A549 (cell line): Measurements from ENCODE around the gene PRKCE. TPM values are rescaled to one million over a fixed set of nuclear protein-coding genes. Genes with fewer than 3 reads are reported as not detected.

Experiments used
- ATAC-seq, 2 experiments: fragments of 200-7000 bp in 1 of 2; fragments of >200 bp in 1 of 2; cut with Nextera tagmentation in 1 of 2; cut with Tn5 transposase in 1 of 2; 3 replicates each; pipeline versions ENCODE4 v1.8.0 to v1.9.1; 2018 to 2020; ENCODE audit warnings: mild to moderate bottlenecking in 1 of 2, moderate library complexity in 1 of 2
- CTCF ChIA-PET: fragments of 300-600 bp; sonication (Branson Sonifier 250); formaldehyde crosslinking; extraction: SDS; loops from one replicate; lab custom pipeline; 2021; ENCODE audit warnings: antibody characterized with exemption, inconsistent platforms; lab: Yijun Ruan, JAX
- POLR2A ChIA-PET: fragments of 350-600 bp; formaldehyde crosslinking; extraction: SDS; loops from one replicate; lab custom pipeline; 2021; ENCODE audit warnings: antibody characterized with exemption, inconsistent platforms; lab: Yijun Ruan, JAX
- DNase-seq, 2 experiments: peaks; one replicate each; pipeline versions ENCODE4 v3.0.0 to v3.0.0-alpha.2; 2011 to 2016; ENCODE audit warnings: low read depth in 1 of 2, low spot score in 1 of 2
- FAIRE-seq: peaks from 2 replicates; lab custom pipeline; 2011; peaks lifted over from hg19 to GRCh38; lab: Jason Lieb, UNC
- H3K27ac ChIP-seq, 2 experiments: fragments of >200 bp; sonication (Bioruptor Twin); formaldehyde crosslinking; 3 replicates each; pipeline ENCODE4 v1.5.1; 2016 to 2017
- H3K4me1 ChIP-seq: fragments of >200 bp; sonication (Bioruptor Twin); formaldehyde crosslinking; 3 replicates; pipeline ENCODE4 v1.6.1; 2016
- H3K4me2 ChIP-seq: fragments of >200 bp; sonication (Bioruptor Twin); formaldehyde crosslinking; 3 replicates; pipeline ENCODE4 v1.6.1; 2016
- H3K4me3 ChIP-seq: fragments of >200 bp; sonication (Bioruptor Twin); formaldehyde crosslinking; 3 replicates; pipeline ENCODE4 v1.5.1; 2016
- H3K9me3 ChIP-seq: fragments of >200 bp; sonication (Bioruptor Twin); formaldehyde crosslinking; 3 replicates; pipeline ENCODE4 v1.6.1; 2016
- CHD4 ChIP-seq: fragments of 200-600 bp; sonication (generic); IDR thresholded peaks from 2 replicates; pipeline ENCODE4 v1.6.1; 2016; ENCODE audit warnings: antibody characterized with exemption, mild to moderate bottlenecking, borderline replicate concordance
- EP300 ChIP-seq, 2 experiments: fragments of >200 bp; sonication (Bioruptor Twin); formaldehyde crosslinking; IDR thresholded peaks; 2 replicates in 1 of 2; 3 replicates in 1 of 2; pipeline ENCODE4 v1.6.1; 2016 to 2017
- ESRRA ChIP-seq: fragments of 150-350 bp; IDR thresholded peaks from 2 replicates; pipeline ENCODE4 v1.6.1; 2014; ENCODE audit warnings: mild to moderate bottlenecking, low read length, borderline replicate concordance
- FOSB ChIP-seq: fragments of 250-450 bp; sonication (Bioruptor Pico); IDR thresholded peaks from 2 replicates; pipeline ENCODE4 v1.5.0; 2020; ENCODE audit warnings: mild to moderate bottlenecking, moderate library complexity
- FOSL2 ChIP-seq, 2 experiments: fragments of 450-650 bp in 1 of 2; fragments of >200 bp in 1 of 2; sonication (Bioruptor Twin) in 1 of 2; formaldehyde crosslinking; IDR thresholded peaks; 2 replicates each; pipeline versions ENCODE4 v1.5.0 to v1.6.1; 2016 to 2020; ENCODE audit warnings: mild to moderate bottlenecking in 1 of 2, moderate library complexity in 1 of 2
- HDAC2 ChIP-seq: fragments of 200-600 bp; sonication (generic); IDR thresholded peaks from 2 replicates; pipeline ENCODE4 v1.6.1; 2016
- KDM1A ChIP-seq: fragments of 200-600 bp; sonication (generic); IDR thresholded peaks from 2 replicates; pipeline ENCODE4 v1.6.1; 2016; ENCODE audit warnings: low read depth, mild to moderate bottlenecking
- MAFK ChIP-seq: fragments of 450-650 bp; IDR thresholded peaks from 2 replicates; pipeline ENCODE4 v1.6.1; 2014; ENCODE audit not compliant: partially characterized antibody
- MYC ChIP-seq: IDR thresholded peaks from 2 replicates; pipeline ENCODE4 v1.6.1; 2012; ENCODE audit warnings: mild to moderate bottlenecking, inconsistent platforms, low read length, improper control_type of control experiment, borderline replicate concordance
- POLR2AphosphoS2 ChIP-seq: conservative IDR thresholded peaks from 2 replicates; pipeline ENCODE4 v1.6.1; 2012; ENCODE audit warnings: low read length, improper control_type of control experiment, inconsistent platforms
- RAD21 ChIP-seq, 2 experiments: fragments of >200 bp in 1 of 2; sonication (Bioruptor Twin) in 1 of 2; formaldehyde crosslinking in 1 of 2; IDR thresholded peaks in 1 of 2; conservative IDR thresholded peaks in 1 of 2; 2 replicates in 1 of 2; 3 replicates in 1 of 2; pipeline ENCODE4 v1.6.1; 2012 to 2018; ENCODE audit warnings: inconsistent platforms in 1 of 2
- RARB ChIP-seq: fragments of 250-450 bp; sonication (Bioruptor Pico); IDR thresholded peaks from 2 replicates; pipeline ENCODE4 v1.8.0; 2021; ENCODE audit warnings: mild to moderate bottlenecking, moderate library complexity
- RCOR1 ChIP-seq: fragments of 150-350 bp; IDR thresholded peaks from 2 replicates; pipeline ENCODE4 v1.6.1; 2014; ENCODE audit warnings: antibody characterized with exemption, low read length, low read depth
- RNF2 ChIP-seq: fragments of 200-600 bp; sonication (generic); IDR thresholded peaks from 2 replicates; pipeline ENCODE4 v1.6.1; 2016; ENCODE audit warnings: low read depth, mild to moderate bottlenecking, antibody characterized with exemption, moderate library complexity, borderline replicate concordance
- ZC3H11A ChIP-seq: fragments of 450-650 bp; IDR thresholded peaks from 2 replicates; pipeline ENCODE4 v1.6.1; 2014; ENCODE audit warnings: antibody characterized with exemption, mild to moderate bottlenecking
- ZSCAN20 ChIP-seq: fragments of 250-450 bp; sonication (Bioruptor Pico); IDR thresholded peaks from 2 replicates; pipeline ENCODE4 v1.8.0; 2022; ENCODE audit warnings: mild to moderate bottlenecking, moderate library complexity
- WGBS: methylation state at CpG from one replicate; pipeline ENCODE4 v1.1.6; 2017; ENCODE audit errors: missing lambda C conversion rate; 5-methylcytosine and 5-hydroxymethylcytosine counted together
- polyA plus RNA-seq, 4 experiments: library from polyadenylated mRNA; depleted of rRNA in 3 of 4; stranded (reverse); fragments of >200 nt; fragmentation: RNase III in 1 of 4; extraction: RNeasy Plus Mini Kit Qiagen cat#74134 plus additional on column Dnase treatment in 1 of 4; gene quantifications; 2 replicates in 3 of 4; 3 replicates in 1 of 4; pipeline ENCODE4 v1.2.3, GENCODE V29; 2011 to 2017
- TF ChIP-seq, protein P1 (sequence below): fragments of 150-350 bp; IDR thresholded peaks from 2 replicates; pipeline ENCODE4 v1.6.1; 2014; ENCODE audit warnings: low read depth, mild to moderate bottlenecking, low read length
- TF ChIP-seq, protein P2 (sequence below): IDR thresholded peaks from 2 replicates; pipeline ENCODE4 v1.6.1; 2012
- TF ChIP-seq, protein P3 (sequence below): fragments of >200 bp; sonication (Bioruptor Twin); formaldehyde crosslinking; IDR thresholded peaks from 2 replicates; pipeline ENCODE4 v1.6.1; 2016
- TF ChIP-seq, protein P4 (sequence below): fragments of 250-450 bp; sonication (Bioruptor Pico); IDR thresholded peaks from 2 replicates; pipeline ENCODE4 v1.5.0; 2021; ENCODE audit warnings: mild to moderate bottlenecking, moderate library complexity, borderline replicate concordance
- TF ChIP-seq, protein P5 (sequence below): fragments of >200 bp; sonication (Bioruptor Twin); formaldehyde crosslinking; IDR thresholded peaks from 3 replicates; pipeline ENCODE4 v1.5.1; 2016

PRKCE gene
- polyA plus RNA-seq, 2 of the 4 experiments (the other 2 are of a cell fraction), result 11.5 to 12.0 TPM

DNA sequence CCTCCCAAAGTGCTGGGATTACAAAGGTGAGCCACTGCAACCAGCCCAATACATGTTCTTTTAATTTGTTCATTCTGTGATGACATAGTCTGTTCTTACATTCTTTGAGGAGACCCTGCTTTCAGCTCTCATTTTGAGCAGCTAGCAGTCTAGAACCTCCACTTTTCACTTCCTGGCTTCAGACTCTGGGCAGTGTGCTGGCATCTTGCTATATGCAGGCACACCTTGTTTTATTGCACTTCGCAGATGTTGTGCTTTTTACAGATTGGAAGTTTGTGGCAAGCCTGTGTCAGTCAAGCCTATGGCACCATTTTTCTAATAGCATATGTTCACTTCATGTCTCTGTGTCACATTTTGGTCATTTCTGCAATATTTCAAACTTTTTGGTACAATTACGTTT is 72.4 kb downstream of the PRKCE start:
- 87% methylated on average over 2 of the region's 2 CpGs for WGBS
- FAIRE-seq, result no peak
- TF ChIP-seq CHD4, result no peak
- TF ChIP-seq MAFK, result no peak
- TF ChIP-seq EP300 (IDR thresholded peaks at IDR 0.05), result no peak
- no peak for TF ChIP-seq RAD21 (conservative IDR thresholded peaks at IDR 0.05 in 1 of 2, IDR thresholded peaks at IDR 0.05 in 1 of 2)
- no peak for TF ChIP-seq ESRRA
- TF ChIP-seq, protein P1, sequence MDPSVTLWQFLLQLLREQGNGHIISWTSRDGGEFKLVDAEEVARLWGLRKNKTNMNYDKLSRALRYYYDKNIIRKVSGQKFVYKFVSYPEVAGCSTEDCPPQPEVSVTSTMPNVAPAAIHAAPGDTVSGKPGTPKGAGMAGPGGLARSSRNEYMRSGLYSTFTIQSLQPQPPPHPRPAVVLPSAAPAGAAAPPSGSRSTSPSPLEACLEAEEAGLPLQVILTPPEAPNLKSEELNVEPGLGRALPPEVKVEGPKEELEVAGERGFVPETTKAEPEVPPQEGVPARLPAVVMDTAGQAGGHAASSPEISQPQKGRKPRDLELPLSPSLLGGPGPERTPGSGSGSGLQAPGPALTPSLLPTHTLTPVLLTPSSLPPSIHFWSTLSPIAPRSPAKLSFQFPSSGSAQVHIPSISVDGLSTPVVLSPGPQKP, result no peak
- no peak for TF ChIP-seq RCOR1
- TF ChIP-seq, protein P2, sequence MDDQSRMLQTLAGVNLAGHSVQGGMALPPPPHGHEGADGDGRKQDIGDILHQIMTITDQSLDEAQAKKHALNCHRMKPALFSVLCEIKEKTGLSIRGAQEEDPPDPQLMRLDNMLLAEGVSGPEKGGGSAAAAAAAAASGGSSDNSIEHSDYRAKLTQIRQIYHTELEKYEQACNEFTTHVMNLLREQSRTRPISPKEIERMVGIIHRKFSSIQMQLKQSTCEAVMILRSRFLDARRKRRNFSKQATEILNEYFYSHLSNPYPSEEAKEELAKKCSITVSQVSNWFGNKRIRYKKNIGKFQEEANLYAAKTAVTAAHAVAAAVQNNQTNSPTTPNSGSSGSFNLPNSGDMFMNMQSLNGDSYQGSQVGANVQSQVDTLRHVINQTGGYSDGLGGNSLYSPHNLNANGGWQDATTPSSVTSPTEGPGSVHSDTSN, result no peak
- no peak for TF ChIP-seq HDAC2
- no peak for TF ChIP-seq ZC3H11A
- TF ChIP-seq FOSL2 (IDR thresholded peaks at IDR 0.05), result no peak
- TF ChIP-seq FOSL2 (CRISPR knock-in tag; IDR thresholded peaks at IDR 0.05), result no peak
- TF ChIP-seq RNF2, result no peak
- no peak for TF ChIP-seq MYC
- TF ChIP-seq, all 56 proteins: peak for 0
- no peak overlapping the region for H3K4me2 ChIP-seq
- CTCF ChIA-PET, result interaction anchor here (1.0 kb wide), 1 partner anchor 55 kb away, joined by 3 read pairs; no protein-coding TSS in a partner anchor
- H3K4me1 ChIP-seq, result no peaks in the 10 kb centered on the region
- H3K9me3 ChIP-seq, result no peaks in the 10 kb centered on the region
- ATAC-seq (no peak), DNase-seq (no peak)
- no peak overlapping the region for H3K27ac ChIP-seq
- H3K4me3 ChIP-seq, result no peak overlapping the region
- POLR2A ChIA-PET, result no interaction called here

DNA sequence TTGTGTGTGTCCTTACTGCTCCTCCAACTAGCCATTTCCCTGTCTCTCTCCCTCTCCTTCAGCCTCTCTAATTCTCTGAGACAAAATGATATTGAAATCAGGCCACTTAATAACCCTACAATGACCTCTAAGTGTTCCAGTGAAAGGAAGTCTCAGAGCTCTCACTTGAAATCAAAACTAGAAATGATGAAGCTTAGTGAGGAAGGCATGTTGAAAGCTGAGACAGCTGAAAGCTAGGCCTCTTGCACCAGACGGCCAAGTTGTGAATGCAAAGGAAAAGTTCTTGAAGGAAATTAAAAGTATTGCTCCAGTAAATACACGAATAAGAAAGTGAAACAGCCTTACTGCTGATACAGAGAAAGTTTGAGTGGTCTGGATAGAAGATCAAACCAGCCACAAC is 72.9 kb downstream of the PRKCE start:
- H3K9me3 ChIP-seq, result no peaks in the 10 kb centered on the region
- no peak for TF ChIP-seq POLR2AphosphoS2
- no peak for TF ChIP-seq FOSB
- no peak for TF ChIP-seq CHD4
- no peak for TF ChIP-seq RARB (CRISPR knock-in tag)
- TF ChIP-seq, protein P3, sequence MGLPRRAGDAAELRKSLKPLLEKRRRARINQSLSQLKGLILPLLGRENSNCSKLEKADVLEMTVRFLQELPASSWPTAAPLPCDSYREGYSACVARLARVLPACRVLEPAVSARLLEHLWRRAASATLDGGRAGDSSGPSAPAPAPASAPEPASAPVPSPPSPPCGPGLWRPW, result no peak
- no peak for TF ChIP-seq RAD21 (conservative IDR thresholded peaks at IDR 0.05 in 1 of 2, IDR thresholded peaks at IDR 0.05 in 1 of 2)
- TF ChIP-seq, all 56 proteins: peak for 0
- no peak overlapping the region for H3K4me2 ChIP-seq
- no peaks in the 10 kb centered on the region for H3K4me1 ChIP-seq
- WGBS, result 63% methylated on average over 2 of the region's 2 CpGs
- no peak overlapping the region for H3K27ac ChIP-seq
- FAIRE-seq (no peak), DNase-seq (no peak), ATAC-seq (no peak)
- POLR2A ChIA-PET, result no interaction called here
- H3K4me3 ChIP-seq, result no peak overlapping the region
- CTCF ChIA-PET, result interaction anchor here (1.0 to 1.4 kb wide), 2 partner anchors 9 to 54 kb away, joined by 3 read pairs; no protein-coding TSS in a partner anchor

DNA sequence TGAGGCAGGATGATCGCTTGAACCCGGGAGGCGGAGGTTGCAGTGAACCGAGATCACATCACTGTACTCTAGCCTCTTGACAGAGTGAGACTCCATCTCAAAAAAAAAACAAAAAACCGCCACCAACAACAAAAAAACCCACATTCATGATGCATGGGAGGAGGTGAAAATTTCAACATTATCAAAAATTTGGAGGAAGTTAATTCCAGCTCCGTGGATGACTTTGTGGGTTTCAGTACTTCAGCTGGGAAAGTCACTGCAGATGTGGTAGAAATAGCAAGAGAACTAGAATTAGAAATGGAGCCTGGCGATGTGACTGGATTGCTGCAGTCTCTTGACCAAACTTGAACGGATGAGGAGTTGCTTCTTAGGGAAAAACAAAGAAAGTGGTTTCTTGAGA is 74.3 kb downstream of the PRKCE start:
- Histone ChIP-seq H3K4me1 (no peaks in the 10 kb centered on the region), H3K9me3 (no peaks in the 10 kb centered on the region), H3K27ac (no peak overlapping the region), H3K4me3 (no peak overlapping the region), H3K4me2 (no peak overlapping the region)
- WGBS, result 88% methylated on average over 8 of the region's 8 CpGs
- POLR2A ChIA-PET, result no interaction called here
- DNase-seq, result no peak
- CTCF ChIA-PET, result interaction anchor here (0.7 to 1.4 kb wide), 2 partner anchors 8 to 1034 kb away, joined by 3 to 4 read pairs; no protein-coding TSS in a partner anchor
- no peak for FAIRE-seq
- no peak for TF ChIP-seq ZSCAN20 (CRISPR knock-in tag)
- TF ChIP-seq KDM1A, result no peak
- TF ChIP-seq, protein P3, result no peak
- TF ChIP-seq, protein P4, sequence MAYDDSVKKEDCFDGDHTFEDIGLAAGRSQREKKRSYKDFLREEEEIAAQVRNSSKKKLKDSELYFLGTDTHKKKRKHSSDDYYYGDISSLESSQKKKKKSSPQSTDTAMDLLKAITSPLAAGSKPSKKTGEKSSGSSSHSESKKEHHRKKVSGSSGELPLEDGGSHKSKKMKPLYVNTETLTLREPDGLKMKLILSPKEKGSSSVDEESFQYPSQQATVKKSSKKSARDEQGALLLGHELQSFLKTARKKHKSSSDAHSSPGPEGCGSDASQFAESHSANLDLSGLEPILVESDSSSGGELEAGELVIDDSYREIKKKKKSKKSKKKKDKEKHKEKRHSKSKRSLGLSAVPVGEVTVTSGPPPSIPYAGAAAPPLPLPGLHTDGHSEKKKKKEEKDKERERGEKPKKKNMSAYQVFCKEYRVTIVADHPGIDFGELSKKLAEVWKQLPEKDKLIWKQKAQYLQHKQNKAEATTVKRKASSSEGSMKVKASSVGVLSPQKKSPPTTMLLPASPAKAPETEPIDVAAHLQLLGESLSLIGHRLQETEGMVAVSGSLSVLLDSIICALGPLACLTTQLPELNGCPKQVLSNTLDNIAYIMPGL (CRISPR knock-in tag), result no peak
- TF ChIP-seq, protein P5, sequence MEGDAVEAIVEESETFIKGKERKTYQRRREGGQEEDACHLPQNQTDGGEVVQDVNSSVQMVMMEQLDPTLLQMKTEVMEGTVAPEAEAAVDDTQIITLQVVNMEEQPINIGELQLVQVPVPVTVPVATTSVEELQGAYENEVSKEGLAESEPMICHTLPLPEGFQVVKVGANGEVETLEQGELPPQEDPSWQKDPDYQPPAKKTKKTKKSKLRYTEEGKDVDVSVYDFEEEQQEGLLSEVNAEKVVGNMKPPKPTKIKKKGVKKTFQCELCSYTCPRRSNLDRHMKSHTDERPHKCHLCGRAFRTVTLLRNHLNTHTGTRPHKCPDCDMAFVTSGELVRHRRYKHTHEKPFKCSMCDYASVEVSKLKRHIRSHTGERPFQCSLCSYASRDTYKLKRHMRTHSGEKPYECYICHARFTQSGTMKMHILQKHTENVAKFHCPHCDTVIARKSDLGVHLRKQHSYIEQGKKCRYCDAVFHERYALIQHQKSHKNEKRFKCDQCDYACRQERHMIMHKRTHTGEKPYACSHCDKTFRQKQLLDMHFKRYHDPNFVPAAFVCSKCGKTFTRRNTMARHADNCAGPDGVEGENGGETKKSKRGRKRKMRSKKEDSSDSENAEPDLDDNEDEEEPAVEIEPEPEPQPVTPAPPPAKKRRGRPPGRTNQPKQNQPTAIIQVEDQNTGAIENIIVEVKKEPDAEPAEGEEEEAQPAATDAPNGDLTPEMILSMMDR, result no peak
- TF ChIP-seq, all 56 proteins: peak for 0
- no peak for ATAC-seq
